Activated T-cell treated with anti-CD3 and anti-CD28 coated beads, Interleukin-2, amount 50 U/mL, for 1 hour (primary cell): ENCODE measurements around the gene PCDHGC3.

Source experiments
- DNase-seq: peaks from one replicate; pipeline ENCODE4 v3.0.0-alpha.2; 2020

PCDHGC3 gene

GRCh38 chr5:141485321-141486055 lies 9.7 kb downstream of the PCDHGC3 start:
- DNase-seq: no peak

- DNase-seq: no peak
Measured at GRCh38 chr5:141486091-141486490, 10.3 kb downstream of the PCDHGC3 start.

GRCh38 chr5:141487131-141487530 lies 11.4 kb downstream of the PCDHGC3 start:
- no peak for DNase-seq

GRCh38 chr5:141488591-141489561 lies 13.1 kb downstream of the PCDHGC3 start, which contains the start of gene PCDHGC5:
PCDHGC5 (plus strand) TSS chr5:141489081; CDS start chr5:141489241, 160 bp downstream.
- no peak for DNase-seq

- DNase-seq: no peak
Measured at GRCh38 chr5:141489841-141490240, 14.1 kb downstream of the PCDHGC3 start.

- DNase-seq: no peak
Measured at GRCh38 chr5:141490271-141490670, 14.5 kb downstream of the PCDHGC3 start.

GRCh38 chr5:141490771-141491170 lies 15.0 kb downstream of the PCDHGC3 start:
- no peak for DNase-seq

GRCh38 chr5:141491323-141492167 lies 15.8 kb downstream of the PCDHGC3 start:
- DNase-seq: no peak

GRCh38 chr5:141492168-141492885 lies 16.6 kb downstream of the PCDHGC3 start:
- no peak for DNase-seq

- DNase-seq: no peak
Measured at GRCh38 chr5:141493500-141494422, 18.0 kb downstream of the PCDHGC3 start.

- DNase-seq: no peak
Measured at GRCh38 chr5:141494761-141495452, 19.1 kb downstream of the PCDHGC3 start.

- no peak for DNase-seq
Measured at GRCh38 chr5:141495453-141495811, 19.7 kb downstream of the PCDHGC3 start.

GRCh38 chr5:141496038-141496437 lies 20.3 kb downstream of the PCDHGC3 start:
- no peak for DNase-seq

- DNase-seq: no peak
Measured at GRCh38 chr5:141501761-141502160, 26.0 kb downstream of the PCDHGC3 start.

- DNase-seq: no peak
Measured at GRCh38 chr5:141503681-141504080, 27.9 kb downstream of the PCDHGC3 start.

- DNase-seq: no peak
Measured at GRCh38 chr5:141504216-141504615, 28.4 kb downstream of the PCDHGC3 start.

GRCh38 chr5:141506381-141507155 lies 30.8 kb downstream of the PCDHGC3 start:
- no peak for DNase-seq

GRCh38 chr5:141507387-141508091 lies 31.8 kb downstream of the PCDHGC3 start:
- DNase-seq: no peak

GRCh38 chr5:141508440-141508797 lies 32.7 kb downstream of the PCDHGC3 start:
- DNase-seq: no peak
